ENCODE data around the gene PKNOX1. TPM values are rescaled to one million over a fixed set of nuclear protein-coding genes. Genes with fewer than 3 reads are reported as not detected.
"Not testable (repeated sequence)": the region's sequence is repeated elsewhere in the genome, so short reads cannot be mapped to it uniquely, and the experiment has no call there.

PKNOX1 gene
- total RNA-seq, 4 donors from 2014 or later = 4.9 to 13.8 (median 8.8) TPM

DNA sequence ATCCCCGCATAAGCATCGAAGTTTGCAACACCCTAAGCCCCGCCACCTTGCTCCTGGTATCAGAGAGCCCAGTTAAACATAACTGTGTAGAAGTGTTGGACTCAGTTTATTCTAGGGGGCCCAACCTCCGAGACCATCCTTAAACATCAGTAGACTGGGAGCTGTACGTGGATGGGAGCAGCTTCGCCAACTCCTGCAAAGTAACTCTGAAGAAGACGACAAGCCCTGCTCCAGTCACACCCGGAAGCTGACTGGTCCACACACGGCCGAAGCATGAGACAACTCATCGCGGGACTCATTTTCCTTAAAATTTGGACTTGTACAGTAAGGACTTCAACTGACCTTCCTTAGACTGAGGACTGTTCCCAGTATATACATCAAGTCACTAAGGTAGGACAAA, 40.4 kb upstream of the PKNOX1 start:
- intact Hi-C loops (cut with DNase I; ENCODE audit: low total_unique reads); H3K4me3 ChIP-seq (ENCODE audit: low read depth, poor library complexity, severe bottlenecking): not testable (repeated sequence)
- peak in 1 of 2 donors; percentile 67 for DNase-seq (ENCODE audit: low spot score in 2 of 2)
- 94 to 95% methylated on average over 12 of the region's 12 CpGs for WGBS, 2 donors

DNA sequence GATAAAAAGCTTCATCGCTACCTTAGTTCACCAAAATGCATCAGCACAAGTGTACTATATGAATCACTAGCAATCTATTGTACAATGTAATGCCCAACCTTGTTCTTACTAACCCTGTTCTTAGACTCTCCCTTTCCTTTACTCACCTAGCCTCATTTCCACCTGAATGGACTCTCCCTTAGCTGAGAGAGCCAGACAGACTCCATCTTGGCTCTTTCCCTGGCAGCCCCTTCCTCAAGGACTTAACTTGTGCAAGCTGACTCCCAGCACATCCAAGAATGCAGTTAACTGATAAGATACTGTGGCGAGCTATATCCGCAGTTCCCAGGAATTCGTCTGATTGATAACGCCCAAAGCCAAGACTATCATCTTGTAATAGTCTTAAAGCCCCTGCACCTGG, 38.0 kb upstream of the PKNOX1 start:
- intact Hi-C loops (cut with DNase I; ENCODE audit: low total_unique reads); DNase-seq (ENCODE audit: low spot score in 2 of 2); H3K4me3 ChIP-seq (ENCODE audit: low read depth, poor library complexity, severe bottlenecking): not testable (repeated sequence)
- 94 to 98% methylated on average over 5 of the region's 5 CpGs for WGBS, 2 donors

- intact Hi-C loops (cut with DNase I; ENCODE audit: low total_unique reads); H3K4me3 ChIP-seq (ENCODE audit: low read depth, poor library complexity, severe bottlenecking): not testable (repeated sequence)
- WGBS, 2 donors = 82 to 91% methylated on average over 16 of the region's 16 CpGs
- DNase-seq (ENCODE audit: low spot score in 2 of 2) = peak in 1 of 2 donors; percentile 45
Observed at GRCh38 chr21:42937034-42937940, 37.1 kb upstream of the PKNOX1 start.

DNA sequence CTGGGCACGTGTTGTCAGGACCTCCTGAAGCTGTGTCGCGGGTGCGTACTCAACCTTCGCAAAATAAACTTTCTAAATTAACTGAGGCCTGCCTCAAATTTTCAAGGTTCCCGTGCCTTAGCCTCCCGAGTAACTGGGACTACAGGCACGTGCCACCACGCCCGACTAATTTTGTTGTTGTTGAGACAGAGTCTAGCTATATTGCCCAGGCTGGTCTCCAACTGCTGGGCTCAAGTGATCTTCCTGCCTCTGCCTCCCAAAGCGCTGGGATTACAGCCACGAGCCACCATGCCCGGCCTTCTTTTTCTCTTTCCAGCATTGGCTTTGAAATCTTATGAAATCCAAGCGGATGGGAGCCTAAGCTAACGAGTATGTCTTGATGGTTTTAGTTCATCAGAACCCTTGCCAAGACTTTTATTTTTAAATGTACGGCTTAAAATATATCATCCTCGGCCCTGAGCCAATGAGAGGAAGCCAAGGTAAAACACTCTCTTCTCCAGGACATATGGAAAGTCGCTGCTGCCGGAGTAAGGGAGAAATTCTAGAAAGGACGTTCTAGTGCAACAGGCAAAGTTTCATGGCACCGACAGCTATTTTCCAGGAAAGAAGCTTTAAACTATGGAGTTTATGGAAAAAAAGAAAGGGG, 36.3 kb upstream of the PKNOX1 start:
- 54% methylated on average over 21 of the region's 21 CpGs for WGBS, 2 donors
- intact Hi-C loops (cut with DNase I; ENCODE audit: low total_unique reads) = no loop called here
- TF ChIP-seq CTCF (IDR thresholded peaks at IDR 0.05) (no peak), POLR2A (IDR thresholded peaks at IDR 0.05) (no peak)
- peak in 1 of 2 donors; percentile 62 for DNase-seq (ENCODE audit: low spot score in 2 of 2)
- H3K4me3 ChIP-seq (ENCODE audit: low read depth, poor library complexity, severe bottlenecking) = no peak overlapping the region

DNA sequence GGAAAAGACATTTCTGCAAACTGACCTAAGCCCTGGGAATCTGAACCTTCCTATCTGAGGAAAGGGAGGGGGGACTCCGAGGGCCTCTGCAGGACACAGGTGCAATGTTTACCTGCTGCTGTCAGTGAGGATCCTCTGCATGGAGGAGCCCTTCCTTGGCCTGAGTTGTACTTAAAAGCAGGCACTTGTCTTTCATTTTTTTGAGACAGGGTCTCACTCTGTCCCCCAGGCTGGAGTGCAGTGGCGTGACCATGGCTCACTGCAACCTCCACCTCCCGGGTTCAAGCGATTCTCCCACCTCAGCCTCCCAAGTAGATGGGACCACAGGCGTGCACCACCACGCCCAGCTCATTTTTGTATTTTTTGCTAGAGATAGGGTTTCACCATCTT, 35.8 kb upstream of the PKNOX1 start:
- WGBS, 2 donors = 92 to 96% methylated on average over 6 of the region's 6 CpGs
- peak in 1 of 2 donors; percentile 59 for DNase-seq (ENCODE audit: low spot score in 2 of 2)
- H3K4me3 ChIP-seq (ENCODE audit: low read depth, poor library complexity, severe bottlenecking); intact Hi-C loops (cut with DNase I; ENCODE audit: low total_unique reads): not testable (repeated sequence)

DNA sequence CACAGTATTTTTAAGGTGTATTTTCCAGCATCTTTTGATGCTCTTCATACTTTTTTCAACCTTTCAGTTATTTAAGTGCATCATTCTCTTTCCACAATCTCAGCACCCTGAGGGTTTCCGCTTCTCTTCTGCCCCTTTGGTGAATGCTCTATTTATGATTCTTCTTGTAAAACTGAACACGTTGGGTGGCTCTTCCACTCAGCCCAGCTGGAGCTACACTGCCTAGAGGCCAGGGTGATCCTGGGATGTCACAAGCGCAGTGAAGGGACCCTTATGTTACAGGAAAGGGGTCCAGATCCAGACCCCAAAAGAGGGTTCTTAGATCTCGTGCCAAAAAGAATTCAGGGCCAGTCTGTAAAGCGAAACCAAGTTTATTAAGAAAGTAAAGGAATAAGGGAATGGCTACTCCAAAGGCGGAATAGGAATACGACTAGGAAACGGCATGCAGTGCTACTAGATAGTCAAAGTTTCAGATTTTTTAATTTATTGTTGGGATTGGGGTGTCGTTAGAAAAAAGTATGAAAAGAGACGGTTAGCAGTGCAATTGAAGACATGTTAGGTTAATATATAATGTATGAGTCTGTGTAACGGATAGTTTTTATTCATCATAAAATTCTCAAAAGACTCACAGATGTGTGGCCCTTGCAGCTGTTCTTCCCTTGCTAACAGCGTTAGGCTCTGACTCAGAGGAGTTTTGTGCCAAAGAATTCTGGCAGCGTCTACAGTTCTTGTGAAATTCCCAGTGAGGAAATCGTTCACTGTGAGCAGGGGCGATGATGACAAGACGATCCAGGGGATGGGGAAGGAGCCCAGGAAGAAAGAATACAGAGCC, 34.6 kb upstream of the PKNOX1 start:
- intact Hi-C loops (cut with DNase I; ENCODE audit: low total_unique reads) = no loop called here
- TF ChIP-seq CTCF (IDR thresholded peaks at IDR 0.05) = no peak
- no peak for TF ChIP-seq POLR2A (IDR thresholded peaks at IDR 0.05)
- DNase-seq (ENCODE audit: low spot score in 2 of 2) = peak; percentile 91 to 95
- WGBS, 2 donors = 25 to 26% methylated on average over 16 of the region's 16 CpGs
- H3K4me3 ChIP-seq (ENCODE audit: low read depth, poor library complexity, severe bottlenecking) = no peak overlapping the region

GRCh38 chr21:42941696-42942085, 32.7 kb upstream of the PKNOX1 start:
- 84 to 92% methylated on average over 6 of the region's 6 CpGs for WGBS, 2 donors

More at GRCh38 chr21:42941696-42942085, 32.7 kb upstream of the PKNOX1 start:
- DNase-seq (ENCODE audit: low spot score in 2 of 2) = no peak
- intact Hi-C loops (cut with DNase I; ENCODE audit: low total_unique reads) = no loop called here
- H3K4me3 ChIP-seq (ENCODE audit: low read depth, poor library complexity, severe bottlenecking) = no peak overlapping the region
- TF ChIP-seq CTCF (IDR thresholded peaks at IDR 0.05) (no peak), POLR2A (IDR thresholded peaks at IDR 0.05) (no peak)
